PC-3 (cell line): Measurements from ENCODE around the gene RAX2. TPM values are rescaled to one million over a fixed set of nuclear protein-coding genes. Genes with fewer than 3 reads are reported as not detected.

Experiments used
- ATAC-seq: fragments of 200-7000 bp; cut with Tn5 transposase; 2 replicates; pipeline ENCODE4 v1.9.1; 2020; ENCODE audit warnings: mild to moderate bottlenecking, moderate library complexity
- BruUV-seq: library from RNA; stranded (reverse); fragments of 400-500 nt; replicated peaks from 2 replicates; lab custom pipeline; 2021; lab: Mats Ljungman, UMichigan
- CTCF ChIA-PET: fragments of 300-600 bp; sonication (Branson Sonifier 250); formaldehyde crosslinking; loops from one replicate; lab custom pipeline; 2022; ENCODE audit warnings: antibody characterized with exemption; lab: Charles Lee
- POLR2A ChIA-PET: fragments of 300-600 bp; sonication (Branson Sonifier 250); formaldehyde crosslinking; loops from one replicate; lab custom pipeline; 2022; ENCODE audit warnings: antibody characterized with exemption; ENCODE audit not compliant: unreplicated experiment; lab: Charles Lee
- DNase-seq: peaks from one replicate; pipeline ENCODE4 v3.0.0-alpha.2; 2015
- H2AFZ ChIP-seq: fragments of 300-600 bp; sonication (generic); 2 replicates; pipeline ENCODE4 v1.6.0; 2016; ENCODE audit warnings: antibody characterized with exemption, low read length
- H3F3A ChIP-seq: fragments of 300-600 bp; sonication (generic); one replicate; pipeline ENCODE4 v1.6.0; 2017; ENCODE audit warnings: antibody characterized with exemption, low read length, control low read depth, mild to moderate bottlenecking; ENCODE audit not compliant: unreplicated experiment
- H3K27ac ChIP-seq: fragments of 300-600 bp; sonication (generic); 2 replicates; pipeline ENCODE4 v1.5.1; 2016; ENCODE audit warnings: mild to moderate bottlenecking, low read length
- H3K27me3 ChIP-seq: fragments of 300-600 bp; sonication (generic); 2 replicates; pipeline ENCODE4 v1.6.1; 2016; ENCODE audit warnings: low read length, mixed read lengths
- H3K36me3 ChIP-seq: fragments of 300-600 bp; sonication (generic); 2 replicates; pipeline ENCODE4 v1.6.1; 2016; ENCODE audit warnings: low read depth, mixed run types, low read length, mixed read lengths
- H3K4me1 ChIP-seq: fragments of 300-600 bp; sonication (generic); 2 replicates; pipeline ENCODE4 v1.5.1; 2016; ENCODE audit warnings: low read length; ENCODE audit not compliant: insufficient read depth
- H3K4me2 ChIP-seq: fragments of 300-600 bp; sonication (generic); 2 replicates; pipeline ENCODE4 v1.6.0; 2016; ENCODE audit warnings: low read length
- H3K4me3 ChIP-seq: fragments of 300-600 bp; sonication (generic); 2 replicates; pipeline ENCODE4 v1.5.1; 2016; ENCODE audit warnings: mild to moderate bottlenecking, low read length, mixed read lengths
- H3K79me2 ChIP-seq: fragments of 300-600 bp; sonication (generic); 2 replicates; pipeline ENCODE4 v1.6.1; 2017; ENCODE audit warnings: low read length, mixed read lengths
- H3K9ac ChIP-seq: fragments of 300-600 bp; sonication (generic); 2 replicates; pipeline ENCODE4 v1.6.0; 2016; ENCODE audit warnings: mild to moderate bottlenecking, low read length
- H3K9me2 ChIP-seq: fragments of 300-600 bp; sonication (generic); replicated peaks from 2 replicates; pipeline ENCODE4 v1.6.1; 2016; ENCODE audit warnings: mixed run types, low read length, mixed read lengths
- H3K9me3 ChIP-seq: fragments of 300-600 bp; sonication (generic); 2 replicates; pipeline ENCODE4 v1.6.1; 2016; ENCODE audit warnings: low read length, mixed read lengths
- H4K20me1 ChIP-seq: fragments of 300-600 bp; sonication (generic); 2 replicates; pipeline ENCODE4 v1.6.1; 2016; ENCODE audit warnings: low read length, mixed read lengths
- CTCF ChIP-seq: fragments of 300-600 bp; sonication (generic); conservative IDR thresholded peaks from 2 replicates; pipeline ENCODE4 v1.5.1; 2017; ENCODE audit warnings: antibody characterized with exemption, low read depth, mild to moderate bottlenecking, low read length
- EZH2 ChIP-seq: fragments of 300-600 bp; sonication (generic); IDR thresholded peaks from one replicate; pipeline ENCODE4 v1.6.1; 2017; ENCODE audit warnings: antibody characterized with exemption, mild to moderate bottlenecking, low read length; ENCODE audit not compliant: unreplicated experiment
- EZH2phosphoT487 ChIP-seq: fragments of 300-600 bp; sonication (generic); IDR thresholded peaks from 2 replicates; pipeline ENCODE4 v1.6.1; 2018; ENCODE audit warnings: mild to moderate bottlenecking, antibody characterized with exemption, low read length, borderline replicate concordance
- intact Hi-C: fragments of 100-400 bp; cut with micrococcal nuclease; formaldehyde crosslinking; loops from 2 replicates; pipeline ENCODE4 v1.9.0; 2023
- total RNA-seq: library from RNA; depleted of rRNA; stranded (reverse); fragments of >200 nt; gene quantifications from 2 replicates; pipeline ENCODE4 v1.2.3, GENCODE V29; 2014

RAX2 gene
- total RNA-seq, 1 experiment from 2014 or later = not detected

GRCh38 chr19:3790941-3791340 lies 18.9 kb upstream of the RAX2 start:
- Histone ChIP-seq H3K9me2 (no peaks in the 10 kb centered on the region), H3F3A (no peaks in the 10 kb centered on the region), H3K27me3 (no peaks in the 10 kb centered on the region), H3K36me3 (no peaks in the 10 kb centered on the region), H3K79me2 (no peaks in the 10 kb centered on the region), H4K20me1 (no peaks in the 10 kb centered on the region), H2AFZ (no peak overlapping the region), H3K27ac (no peak overlapping the region), H3K9me3 (no peaks in the 10 kb centered on the region), H3K9ac (no peak overlapping the region), H3K4me3 (no peak overlapping the region), H3K4me2 (no peak overlapping the region), H3K4me1 (no peaks in the 10 kb centered on the region)
- ATAC-seq (no peak), DNase-seq (no peak)
- TF ChIP-seq CTCF = no peak
- TF ChIP-seq EZH2 = no peak
- TF ChIP-seq EZH2phosphoT487 = no peak
- intact Hi-C loops = no loop called here
- no TSS peak for BruUV-seq
- ChIA-PET CTCF (no interaction called here), POLR2A (no interaction called here)

- ATAC-seq = no peak
- ChIA-PET CTCF (no interaction called here), POLR2A (no interaction called here)
- Histone ChIP-seq H4K20me1 (no peaks in the 10 kb centered on the region), H3K4me3 (no peak overlapping the region), H3K9me3 (no peaks in the 10 kb centered on the region), H3K27me3 (no peaks in the 10 kb centered on the region), H3K4me1 (no peaks in the 10 kb centered on the region), H2AFZ (no peak overlapping the region), H3K79me2 (no peaks in the 10 kb centered on the region), H3K4me2 (no peak overlapping the region), H3K36me3 (no peaks in the 10 kb centered on the region), H3K27ac (no peak overlapping the region), H3F3A (no peaks in the 10 kb centered on the region), H3K9me2 (no peaks in the 10 kb centered on the region), H3K9ac (no peak overlapping the region)
- BruUV-seq = no TSS peak
- intact Hi-C loops = no loop called here
- no peak for DNase-seq
- TF ChIP-seq EZH2phosphoT487 (no peak), CTCF (no peak), EZH2 (no peak)
Measured at GRCh38 chr19:3790209-3790734, 18.2 kb upstream of the RAX2 start.

GRCh38 chr19:3788996-3789778 lies 17.2 kb upstream of the RAX2 start:
- DNase-seq = no peak
- no peaks in the 10 kb centered on the region for H3K9me3 ChIP-seq
- H2AFZ ChIP-seq = no peak overlapping the region
- no peaks in the 10 kb centered on the region for H3K36me3 ChIP-seq
- H3K27ac ChIP-seq = no peak overlapping the region
- no peak overlapping the region for H3K4me2 ChIP-seq
- H3K9ac ChIP-seq = no peak overlapping the region
- no TSS peak for BruUV-seq
- H3K4me1 ChIP-seq = no peaks in the 10 kb centered on the region
- no peaks in the 10 kb centered on the region for H3K27me3 ChIP-seq
- H3F3A ChIP-seq = no peaks in the 10 kb centered on the region
- POLR2A ChIA-PET = no interaction called here
- ATAC-seq = no peak
- TF ChIP-seq EZH2phosphoT487 (no peak), EZH2 (no peak), CTCF (no peak)
- CTCF ChIA-PET = no interaction called here
- no peaks in the 10 kb centered on the region for H3K79me2 ChIP-seq
- H4K20me1 ChIP-seq = no peaks in the 10 kb centered on the region
- intact Hi-C loops = no loop called here
- no peak overlapping the region for H3K4me3 ChIP-seq
- H3K9me2 ChIP-seq = no peaks in the 10 kb centered on the region
